K562 (cell line): ENCODE measurements around the gene LIFR. TPM values are rescaled to one million over a fixed set of nuclear protein-coding genes. Genes with fewer than 3 reads are reported as not detected.

Experiments
- ATAC-seq: fragments of 200-7000 bp; cut with Tn5 transposase; 3 replicates; pipeline ENCODE4 v1.9.1; 2020; ENCODE audit warnings: moderate library complexity
- BruUV-seq: library from RNA; stranded (reverse); fragments of 400-500 nt; replicated peaks from 2 replicates; lab custom pipeline; 2021; lab: Mats Ljungman, UMichigan
- CTCF ChIA-PET: fragments of 300-600 bp; formaldehyde crosslinking; extraction: SDS; loops from one replicate; lab custom pipeline; 2021; ENCODE audit warnings: low intra/inter-chr PET ratio; lab: Yijun Ruan, JAX
- POLR2A ChIA-PET: fragments of 300-600, 350-650 bp; sonication (Branson Sonifier 250); formaldehyde crosslinking; extraction: SDS; loops from one replicate; lab custom pipeline; 2021; ENCODE audit warnings: antibody characterized with exemption, inconsistent platforms; lab: Yijun Ruan, JAX
- DNase-seq, 4 experiments: peaks; one replicate each; pipeline versions ENCODE4 v3.0.0 to v3.0.0-alpha.2; 2011 to 2018; ENCODE audit warnings: low spot score in 3 of 4, mixed read lengths in 3 of 4; ENCODE audit errors: extremely low read depth in 1 of 4
- FAIRE-seq: peaks from 2 replicates; lab custom pipeline; 2011; peaks lifted over from hg19 to GRCh38; lab: Jason Lieb, UNC
- H2AFZ ChIP-seq: 2 replicates; pipeline ENCODE4 v1.6.0; 2011; ENCODE audit warnings: low read depth, low read length, control low read depth, inconsistent platforms
- H3K27ac ChIP-seq: fragments of 200-600 bp; 3 replicates; pipeline ENCODE4 v1.8.0; 2011; ENCODE audit warnings: low read depth, mild to moderate bottlenecking, control low read depth, inconsistent platforms, low read length, moderate library complexity, mixed read lengths; ENCODE audit errors: extremely low read depth
- H3K27me3 ChIP-seq, 2 experiments: fragments of 300-600 bp in 1 of 2; 2 replicates in 1 of 2; 3 replicates in 1 of 2; pipeline versions ENCODE4 v1.6.0 to v1.8.0; 2011; ENCODE audit warnings: inconsistent platforms in 2 of 2, low read length in 2 of 2, mild to moderate bottlenecking in 1 of 2, mixed read lengths in 1 of 2, moderate library complexity in 1 of 2; ENCODE audit not compliant: control insufficient read depth in 2 of 2, insufficient read depth in 2 of 2
- H3K36me3 ChIP-seq: fragments of 300-600 bp; 3 replicates; pipeline ENCODE4 v1.8.0; 2011; ENCODE audit warnings: mild to moderate bottlenecking, low read length, inconsistent platforms; ENCODE audit not compliant: control insufficient read depth, insufficient read depth
- H3K4me1 ChIP-seq, 2 experiments: fragments of 200-600 bp in 1 of 2; replicated peaks in 1 of 2; 2 replicates in 1 of 2; 3 replicates in 1 of 2; pipeline versions ENCODE4 v1.5.1 to v1.8.0; 2011; ENCODE audit warnings: inconsistent platforms in 2 of 2, low read length in 2 of 2, mild to moderate bottlenecking in 1 of 2, mixed read lengths in 1 of 2, moderate library complexity in 1 of 2; ENCODE audit not compliant: control insufficient read depth in 2 of 2, insufficient read depth in 2 of 2
- H3K4me2 ChIP-seq: 2 replicates; pipeline ENCODE4 v1.6.1; 2011; ENCODE audit warnings: low read length, control low read depth, inconsistent platforms, mixed read lengths; ENCODE audit not compliant: insufficient read depth
- H3K4me3 ChIP-seq: fragments of 200-600 bp; sonication (generic), shearing (Covaris generic); 2 replicates; pipeline ENCODE4 v1.5.1; 2016; ENCODE audit warnings: control low read depth, inconsistent platforms
- H3K79me2 ChIP-seq: fragments of 200-600 bp; 3 replicates; pipeline ENCODE4 v1.8.0; 2011; ENCODE audit warnings: low read length, inconsistent platforms; ENCODE audit not compliant: control insufficient read depth, insufficient read depth
- H3K9ac ChIP-seq, 2 experiments: 2 replicates each; pipeline versions ENCODE4 v1.6.0 to v1.6.1; 2011; ENCODE audit warnings: low read depth in 2 of 2, low read length in 2 of 2, control low read depth in 1 of 2, inconsistent platforms in 1 of 2, mild to moderate bottlenecking in 1 of 2, mixed read lengths in 1 of 2; ENCODE audit not compliant: insufficient read depth in 1 of 2
- H3K9me1 ChIP-seq: one replicate; pipeline ENCODE4 v1.6.0; 2011; ENCODE audit warnings: inconsistent platforms, mild to moderate bottlenecking, low read length, moderate library complexity; ENCODE audit not compliant: control insufficient read depth, insufficient read depth
- H3K9me3 ChIP-seq: replicated peaks from 2 replicates; pipeline ENCODE4 v1.5.1; 2011; ENCODE audit warnings: low read depth, low read length, inconsistent platforms; ENCODE audit not compliant: control insufficient read depth, insufficient read depth
- H4K20me1 ChIP-seq: replicated peaks from 2 replicates; pipeline ENCODE4 v1.6.1; 2011; ENCODE audit warnings: low read length, inconsistent platforms, mixed read lengths; ENCODE audit not compliant: control insufficient read depth, insufficient read depth
- ILK ChIP-seq: fragments of 450-650 bp; IDR thresholded peaks from 2 replicates; pipeline ENCODE4 v1.6.1; 2016; ENCODE audit warnings: missing genetic modification characterization, low read depth, mild to moderate bottlenecking, missing compliant biosample characterization, moderate library complexity, borderline replicate concordance
- IRF2 ChIP-seq: sonication (generic); formaldehyde crosslinking; IDR thresholded peaks from 2 replicates; pipeline ENCODE4 v1.8.1; 2022; ENCODE audit warnings: mild to moderate bottlenecking, missing genetic modification reagents
- KAT7 ChIP-seq: sonication (generic); formaldehyde crosslinking; IDR thresholded peaks from 2 replicates; pipeline ENCODE4 v1.8.0; 2022; ENCODE audit warnings: missing genetic modification reagents, mild to moderate bottlenecking, borderline replicate concordance
- MBD1 ChIP-seq: fragments of 250-450 bp; sonication (Bioruptor Pico); IDR thresholded peaks from 2 replicates; pipeline ENCODE4 v1.8.0; 2022; ENCODE audit warnings: inconsistent platforms
- MEF2A ChIP-seq: IDR thresholded peaks from 2 replicates; pipeline ENCODE4 v1.6.1; 2011; ENCODE audit warnings: low read depth, mild to moderate bottlenecking, low read length, moderate library complexity; ENCODE audit not compliant: control insufficient read depth
- RHOXF2B ChIP-seq: fragments of 250-450 bp; sonication (Bioruptor Pico); conservative IDR thresholded peaks from 2 replicates; pipeline ENCODE4 v1.5.1; 2021
- SAFB ChIP-seq: fragments of 200-400 bp; formaldehyde crosslinking; IDR thresholded peaks from 2 replicates; pipeline ENCODE4 v1.6.1; 2017; ENCODE audit warnings: low read depth, low read length, borderline replicate concordance
- SLC30A9 ChIP-seq: fragments of 250-450 bp; sonication (Bioruptor Pico); IDR thresholded peaks from 2 replicates; pipeline ENCODE4 v1.8.0; 2022; ENCODE audit warnings: mild to moderate bottlenecking, moderate library complexity
- TCF7 ChIP-seq: sonication (generic); IDR thresholded peaks from 2 replicates; pipeline ENCODE4 v1.6.1; 2016; ENCODE audit warnings: antibody characterized with exemption, borderline replicate concordance
- U2AF1 ChIP-seq: fragments of 200-400 bp; formaldehyde crosslinking; optimal IDR thresholded peaks from 2 replicates; pipeline ENCODE3; 2017; ENCODE audit warnings: mild to moderate bottlenecking, low read depth, low read length, moderate library complexity
- ZNF3 ChIP-seq: fragments of 250-450 bp; sonication (Bioruptor Pico); IDR thresholded peaks from 2 replicates; pipeline ENCODE4 v1.5.0; 2021; ENCODE audit warnings: mild to moderate bottlenecking, moderate library complexity
- ZNF384 ChIP-seq: IDR thresholded peaks from 2 replicates; pipeline ENCODE4 v1.6.1; 2012; ENCODE audit warnings: low read depth, low read length, improper control_type of control experiment
- ZNF41 ChIP-seq: fragments of 250-450 bp; sonication (Bioruptor Pico); conservative IDR thresholded peaks from 2 replicates; pipeline ENCODE4 v1.4.0; 2020; ENCODE audit warnings: mild to moderate bottlenecking
- ZNF589 ChIP-seq: fragments of 200-800 bp; sonication (Bioruptor generic); IDR thresholded peaks from 2 replicates; pipeline ENCODE4 v1.6.1; 2016; ENCODE audit warnings: low read depth, missing genetic modification characterization, missing compliant biosample characterization
- ZNF644 ChIP-seq: fragments of 200-800 bp; sonication (Bioruptor generic); IDR thresholded peaks from 2 replicates; pipeline ENCODE4 v1.6.1; 2016; ENCODE audit warnings: low read depth, missing genetic modification characterization, missing compliant biosample characterization
- ZNF75A ChIP-seq: fragments of 450-650 bp; formaldehyde crosslinking; IDR thresholded peaks from 2 replicates; pipeline ENCODE4 v1.4.0; 2020; ENCODE audit warnings: mild to moderate bottlenecking
- WGBS: fragments of 100-300 bp; shearing (Covaris generic); methylation state at CpG from one replicate; pipeline ENCODE4 v1.1.6; 2016; ENCODE audit warnings: low coverage, mixed read lengths; ENCODE audit not compliant: insufficient coverage; ENCODE audit errors: missing lambda C conversion rate; 5-methylcytosine and 5-hydroxymethylcytosine counted together
- in situ Hi-C: fragments of 300-500 bp; cut with MboI; formaldehyde crosslinking; loops from 4 replicates; pipeline ENCODE4 v1.15.0; 2018; ENCODE audit warnings: inconsistent platforms, mixed read lengths
- intact Hi-C: fragments of 100-400 bp; cut with micrococcal nuclease; formaldehyde crosslinking; loops from 2 replicates; pipeline ENCODE4 v1.14.2; 2022
- polyA plus RNA-seq, 8 experiments: library from polyadenylated mRNA; depleted of rRNA in 4 of 8; stranded (reverse) in 5 of 8; unstranded in 3 of 8; fragments of >200 nt; fragmentation: Nextera tagmentation in 2 of 8; fragmentation: Illumina TruSeq in 1 of 8; extraction: Ambion mirVana in 2 of 8; extraction: Trizol in 1 of 8; gene quantifications; 2 replicates each; pipeline versions ENCODE4 v1.2.1 to v1.2.3, GENCODE V29; 2011 to 2014; ENCODE audit warnings: inconsistent platforms in 1 of 8, missing spikeins in 1 of 8
- total RNA-seq, 7 experiments: library from RNA; depleted of rRNA in 6 of 7; stranded (reverse); fragments of >200 nt in 6 of 7; fragmentation: Illumina TruSeq in 2 of 7; extraction: Trizol in 2 of 7; gene quantifications; 2 replicates each; pipeline versions ENCODE4 v1.2.1 to v1.2.3, GENCODE V29; 2011 to 2021; ENCODE audit warnings: low replicate concordance in 1 of 7
- TF ChIP-seq, protein P1 (sequence below): fragments of 250-450 bp; sonication (Bioruptor Pico); IDR thresholded peaks from 2 replicates; pipeline ENCODE4 v1.5.0; 2021; ENCODE audit warnings: mild to moderate bottlenecking, moderate library complexity

The LIFR gene
- total and polyA plus RNA-seq, 9 of the 15 experiments (the other 6 are each of a cell fraction or from before 2014, with no cell fraction given), result 0.43 to 5.7 (median 3.3) TPM

GRCh38 chr5:38590838-38591522 is 34.5 kb upstream of the LIFR start:
- FAIRE-seq, result no peak
- ChIA-PET CTCF (no interaction called here), POLR2A (no interaction called here)
- no peaks in the 10 kb centered on the region for H4K20me1 ChIP-seq
- BruUV-seq, result no TSS peak
- H3K4me3 ChIP-seq, result no peak overlapping the region
- H3K27ac ChIP-seq, result no peak overlapping the region
- H3K4me1 ChIP-seq, result no peaks in the 10 kb centered on the region
- no peak overlapping the region for H2AFZ ChIP-seq
- peaks cover 0 to 3% of the 10 kb centered on the region in 2 experiments; a peak in 2 of 5 replicates for H3K27me3 ChIP-seq
- no peak for DNase-seq
- no peak overlapping the region for H3K4me2 ChIP-seq
- TF ChIP-seq, protein P1, sequence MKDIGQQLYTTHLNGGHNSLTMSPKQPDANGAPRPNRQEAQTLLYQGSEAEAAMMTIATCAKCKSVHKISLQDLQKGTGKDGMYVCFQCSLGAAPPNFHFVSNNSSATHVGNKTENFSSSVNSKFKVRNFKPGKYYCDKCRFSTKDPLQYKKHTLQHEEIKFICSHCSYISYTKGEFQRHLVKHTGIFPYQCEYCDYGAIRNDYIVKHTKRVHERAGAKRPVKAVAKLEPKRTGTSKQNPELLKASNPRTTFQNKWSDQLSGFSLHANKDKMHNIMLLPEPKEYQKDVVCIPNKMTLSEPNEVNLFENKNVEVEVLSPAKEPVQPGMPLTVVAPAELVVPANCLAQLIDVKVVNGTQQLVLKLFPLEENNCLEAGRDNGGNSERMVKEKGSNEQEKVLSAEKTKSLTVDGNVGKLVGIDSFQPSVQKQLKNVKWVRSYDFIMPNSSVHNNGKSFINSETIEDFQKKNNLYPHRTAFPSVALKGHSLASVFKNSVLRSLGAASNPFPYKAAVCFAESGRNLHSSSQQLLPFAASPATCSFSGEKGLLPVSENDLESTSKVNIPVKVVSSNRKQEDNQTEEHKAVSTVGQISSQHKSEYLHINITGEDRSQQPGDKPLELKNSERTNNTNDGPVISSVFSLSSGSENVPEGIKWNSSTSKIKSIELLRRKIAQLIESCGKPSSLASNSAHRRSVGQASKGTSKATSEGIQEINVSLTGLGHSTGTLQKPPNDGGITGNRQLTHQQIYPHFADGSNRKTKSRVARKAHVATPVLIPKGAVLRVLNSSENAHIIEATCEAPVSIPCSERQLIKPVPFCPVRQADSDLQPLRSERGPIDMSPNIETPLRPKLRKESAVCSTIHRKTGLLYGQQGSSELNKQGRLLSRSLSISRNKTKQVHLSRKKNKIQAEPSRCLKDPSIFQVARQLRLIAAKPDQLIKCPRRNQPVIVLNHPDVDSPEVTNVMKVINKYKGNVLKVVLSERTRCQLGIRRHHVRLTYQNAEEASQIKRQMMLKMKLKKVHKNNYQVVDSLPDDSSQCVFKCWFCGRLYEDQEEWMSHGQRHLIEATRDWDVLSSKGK, result no peak
- TF ChIP-seq MEF2A (no peak), SLC30A9 (CRISPR knock-in tag) (no peak), ZNF75A (CRISPR knock-in tag) (no peak), MBD1 (no peak), ZNF384 (no peak), ZNF3 (CRISPR knock-in tag) (no peak), RHOXF2B (CRISPR knock-in tag) (no peak), ILK (tag) (no peak), U2AF1 (no peak), IRF2 (no peak), TCF7 (no peak), KAT7 (no peak), ZNF41 (CRISPR knock-in tag) (no peak), ZNF589 (CRISPR knock-in tag) (no peak), ZNF644 (tag) (no peak), SAFB (no peak)
- no peak for ATAC-seq
- no peaks in the 10 kb centered on the region for H3K36me3 ChIP-seq
- in situ Hi-C loops (no loop called here), intact Hi-C loops (no loop called here)
- 2% methylated on average over 2 of the region's 2 CpGs for WGBS
- H3K79me2 ChIP-seq, result no peaks in the 10 kb centered on the region
- no peaks in the 10 kb centered on the region for H3K9me1 ChIP-seq
- no peak overlapping the region for H3K9ac ChIP-seq
- H3K9me3 ChIP-seq, result no peaks in the 10 kb centered on the region
